Bronchial epithelial cell (primary cell): ENCODE measurements around the gene LCN12. TPM values are rescaled to one million over a fixed set of nuclear protein-coding genes. Genes with fewer than 3 reads are reported as not detected.

Source experiments
- DNase-seq: peaks from one replicate; pipeline ENCODE4 v3.0.0-alpha.2; 2010; ENCODE audit warnings: low read depth
- FAIRE-seq: peaks from 2 replicates; lab custom pipeline; 2011; peaks lifted over from hg19 to GRCh38; lab: Jason Lieb, UNC
- H3K27me3 ChIP-seq: 2 replicates; pipeline ENCODE4 v1.5.1; 2011; ENCODE audit warnings: low read length; ENCODE audit not compliant: control insufficient read depth, insufficient read depth
- H3K36me3 ChIP-seq: 2 replicates; pipeline ENCODE4 v1.5.1; 2011; ENCODE audit warnings: low read length; ENCODE audit not compliant: control insufficient read depth, insufficient read depth
- H3K4me3 ChIP-seq: 2 replicates; pipeline ENCODE4 v1.5.1; 2011; ENCODE audit warnings: mild to moderate bottlenecking, low read depth, low read length, control low read depth
- CTCF ChIP-seq: IDR thresholded peaks from 2 replicates; pipeline ENCODE4 v1.5.1; 2011; ENCODE audit warnings: mild to moderate bottlenecking, moderate library complexity, low read length, control low read depth, inconsistent platforms; ENCODE audit not compliant: insufficient read depth, severe bottlenecking
- total RNA-seq: library from RNA; depleted of rRNA; stranded (reverse); fragments of >200 nt; gene quantifications from 2 replicates; pipeline ENCODE4 v1.2.1, GENCODE V29; 2014

The LCN12 gene
- total RNA-seq, 1 donor from 2014 or later: not detected

- no peak for TF ChIP-seq CTCF
- FAIRE-seq (no peak), DNase-seq (no peak)
- no peak overlapping the region for H3K4me3 ChIP-seq
- peaks cover 18% of the 10 kb centered on the region for H3K36me3 ChIP-seq
- H3K27me3 ChIP-seq: no peaks in the 10 kb centered on the region
These were observed 14.7 kb upstream of the LCN12 start for GRCh38 chr9:136937186-136938001.

DNA sequence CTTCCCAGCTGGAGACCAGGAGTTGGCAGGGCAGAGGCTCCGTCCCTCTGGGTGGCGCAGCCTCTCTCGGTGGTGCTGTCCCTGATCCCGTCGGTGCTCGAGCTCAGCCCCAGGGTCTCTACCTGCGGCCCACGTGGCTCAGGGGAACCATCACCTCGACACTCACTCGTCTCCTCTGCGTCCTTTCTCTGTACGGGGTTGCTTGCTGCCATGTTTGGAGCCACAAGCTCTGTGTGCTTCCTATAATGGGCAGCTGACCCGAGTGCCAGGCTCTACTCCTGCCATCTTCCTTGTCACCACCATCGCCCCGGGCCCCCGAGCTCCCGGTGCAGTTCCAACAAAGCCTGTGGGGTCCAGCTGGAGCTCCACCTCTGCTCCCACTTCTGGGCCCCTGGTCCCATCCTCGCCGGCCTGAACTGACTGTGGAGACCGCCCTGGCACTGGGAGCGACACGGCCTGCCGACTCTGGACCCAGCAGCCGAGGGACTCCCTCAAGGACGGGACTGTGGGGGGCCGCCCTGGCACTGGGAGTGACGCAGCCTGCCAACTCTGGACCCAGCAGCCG, 12.6 kb upstream of the LCN12 start:
- no peak for TF ChIP-seq CTCF
- FAIRE-seq (no peak), DNase-seq (no peak)
- no peak overlapping the region for H3K4me3 ChIP-seq
- H3K27me3 ChIP-seq: no peaks in the 10 kb centered on the region
- peaks cover 21% of the 10 kb centered on the region for H3K36me3 ChIP-seq

DNA sequence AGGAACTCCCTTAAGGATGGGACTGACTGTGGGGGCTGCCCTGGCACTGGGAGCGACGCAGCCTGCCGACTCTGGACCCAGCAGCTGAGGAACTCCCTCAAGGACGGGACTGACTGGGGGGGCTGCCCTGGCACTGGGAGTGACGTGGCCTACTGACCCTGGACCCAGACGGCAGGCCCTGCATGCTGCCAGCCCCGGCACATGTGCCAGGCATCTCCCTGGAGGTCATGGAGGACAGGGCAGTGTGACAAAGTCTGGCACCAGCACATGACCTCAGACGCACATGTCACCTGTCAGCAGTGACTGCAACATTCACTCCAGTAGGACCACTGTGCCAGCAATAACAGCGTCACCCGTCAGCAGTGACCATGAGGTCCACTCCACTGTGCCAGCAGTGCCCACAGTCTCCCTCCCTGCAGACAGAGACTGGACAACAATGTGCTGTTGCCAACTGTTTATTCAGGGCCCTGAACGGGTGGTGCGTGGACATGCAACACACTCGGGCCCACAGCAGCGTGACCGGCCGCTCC, 12.0 kb upstream of the LCN12 start:
- Histone ChIP-seq H3K27me3 (no peaks in the 10 kb centered on the region), H3K36me3 (peaks cover 21% of the 10 kb centered on the region), H3K4me3 (no peak overlapping the region)
- peak; percentile 88 for FAIRE-seq
- no peak for DNase-seq
- no peak for TF ChIP-seq CTCF

GRCh38 chr9:136940526-136941230, 11.4 kb upstream of the LCN12 start:
- no peak overlapping the region for H3K4me3 ChIP-seq
- no peaks in the 10 kb centered on the region for H3K27me3 ChIP-seq
- FAIRE-seq: no peak
- no peak for TF ChIP-seq CTCF
- peaks cover 21% of the 10 kb centered on the region for H3K36me3 ChIP-seq
- DNase-seq: no peak

GRCh38 chr9:136941231-136942111, 10.6 kb upstream of the LCN12 start:
- DNase-seq (no peak), FAIRE-seq (no peak)
- Histone ChIP-seq H3K4me3 (no peak overlapping the region), H3K36me3 (peaks cover 21% of the 10 kb centered on the region), H3K27me3 (no peaks in the 10 kb centered on the region)
- TF ChIP-seq CTCF: no peak
